Measurements from ENCODE around the gene CRYAB.
A peak's percentile ranks its signal among the peaks of the same experiment; 100 is the strongest.
"Not testable (repeated sequence)": the region's sequence is repeated elsewhere in the genome, so short reads cannot be mapped to it uniquely, and the experiment has no call there.

CRYAB gene

DNA sequence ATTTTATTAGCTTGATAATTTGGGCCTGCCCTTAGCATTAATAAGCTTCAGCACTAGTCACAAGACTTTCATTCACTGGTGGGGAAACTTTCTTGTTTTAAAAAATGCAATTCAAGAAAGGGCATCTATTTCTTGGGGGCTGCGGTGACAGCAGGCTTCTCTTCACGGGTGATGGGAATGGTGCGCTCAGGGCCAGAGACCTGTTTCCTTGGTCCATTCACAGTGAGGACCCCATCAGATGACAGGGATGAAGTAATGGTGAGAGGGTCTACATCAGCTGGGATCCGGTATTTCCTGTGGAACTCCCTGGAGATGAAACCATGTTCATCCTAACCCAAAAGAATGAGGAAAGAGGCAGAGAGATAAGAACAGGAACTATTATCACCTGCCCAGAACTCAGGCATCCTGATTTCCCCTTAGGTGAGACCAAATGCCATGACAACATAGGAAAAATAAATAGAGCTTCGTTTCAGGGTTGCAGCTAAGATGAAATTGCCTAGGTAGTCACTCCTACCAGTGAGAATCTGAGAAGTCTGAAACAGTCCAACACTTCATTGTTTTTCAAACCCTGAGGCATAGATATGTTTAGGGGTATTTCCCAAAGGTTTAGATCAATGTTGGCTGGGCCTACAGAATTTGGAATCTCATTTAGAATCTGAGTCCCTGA is 2.8 kb downstream of the CRYAB start:
- DNase-seq (ENCODE audit: low read depth in 2 of 2), result no peak

GRCh38 chr11:111906680-111907079 is 4.9 kb downstream of the CRYAB start:
- no peak for DNase-seq (ENCODE audit: low read depth in 2 of 2)

DNA sequence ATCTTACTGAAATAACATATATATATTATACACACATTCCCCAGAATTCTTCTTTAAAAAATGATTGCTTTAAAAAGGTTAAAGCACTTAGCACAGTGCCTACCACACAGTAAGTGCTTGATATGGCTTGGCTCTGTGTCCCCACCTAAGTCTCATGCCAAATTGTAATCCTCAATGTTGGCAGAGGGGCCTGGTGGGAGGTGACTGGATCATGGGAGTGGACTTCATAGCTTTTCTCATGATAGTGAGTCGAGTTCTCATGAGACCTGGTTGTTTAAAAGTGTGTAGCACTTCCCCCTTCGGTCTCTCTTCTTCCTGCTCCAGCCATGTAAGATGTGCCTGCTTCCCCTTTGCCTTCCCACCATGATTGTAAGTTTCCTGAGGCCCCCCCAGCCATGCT is 6.2 kb downstream of the CRYAB start:
- DNase-seq (ENCODE audit: low read depth in 2 of 2), result peak in 1 of 2 experiments; percentile 18

GRCh38 chr11:111886844-111887243 is 24.7 kb downstream of the CRYAB start:
- DNase-seq (ENCODE audit: low read depth in 2 of 2), result no peak

- DNase-seq (ENCODE audit: low read depth in 2 of 2), result no peak
Observed at GRCh38 chr11:111886032-111886431, 25.5 kb downstream of the CRYAB start.

GRCh38 chr11:111885053-111885452 is 26.5 kb downstream of the CRYAB start:
- DNase-seq (ENCODE audit: low read depth in 2 of 2), result not testable (repeated sequence)

DNA sequence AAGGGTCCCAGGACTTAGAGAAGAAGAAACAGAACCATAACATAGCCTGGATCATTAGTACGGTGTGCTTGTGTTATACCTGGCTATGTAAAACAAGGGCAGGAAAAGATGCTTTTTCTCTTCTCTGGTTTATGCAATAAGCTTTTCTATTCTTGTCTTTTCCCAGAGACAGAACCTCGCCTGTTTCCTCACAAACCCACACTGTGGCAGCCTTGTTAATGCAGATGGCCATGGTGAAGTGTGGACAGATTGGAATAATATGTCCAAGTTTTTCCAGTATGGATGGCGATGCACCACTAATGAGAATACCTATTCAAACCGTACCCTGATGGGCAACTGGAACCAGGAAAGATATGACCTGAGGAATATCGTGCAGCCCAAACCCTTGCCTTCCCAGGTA is 29.4 kb downstream of the CRYAB start:
- DNase-seq (ENCODE audit: low read depth in 2 of 2), result no peak

DNA sequence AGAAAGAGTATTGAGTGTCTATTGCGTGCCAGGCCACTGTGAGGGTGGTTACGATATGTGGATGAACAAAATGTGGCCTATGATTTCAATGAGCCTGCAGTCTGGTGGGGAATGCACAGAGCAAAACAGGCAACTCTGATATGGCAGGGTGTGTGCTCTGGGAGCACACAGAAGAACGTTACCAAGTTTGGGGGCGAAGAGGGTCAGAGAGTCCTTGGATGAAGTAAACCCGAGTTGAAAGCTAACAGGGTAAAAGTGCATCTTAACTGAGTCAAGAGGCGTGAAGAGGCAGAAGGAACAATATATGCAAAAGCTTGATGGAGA is 32.0 kb downstream of the CRYAB start:
- no peak for DNase-seq (ENCODE audit: low read depth in 2 of 2)

DNA sequence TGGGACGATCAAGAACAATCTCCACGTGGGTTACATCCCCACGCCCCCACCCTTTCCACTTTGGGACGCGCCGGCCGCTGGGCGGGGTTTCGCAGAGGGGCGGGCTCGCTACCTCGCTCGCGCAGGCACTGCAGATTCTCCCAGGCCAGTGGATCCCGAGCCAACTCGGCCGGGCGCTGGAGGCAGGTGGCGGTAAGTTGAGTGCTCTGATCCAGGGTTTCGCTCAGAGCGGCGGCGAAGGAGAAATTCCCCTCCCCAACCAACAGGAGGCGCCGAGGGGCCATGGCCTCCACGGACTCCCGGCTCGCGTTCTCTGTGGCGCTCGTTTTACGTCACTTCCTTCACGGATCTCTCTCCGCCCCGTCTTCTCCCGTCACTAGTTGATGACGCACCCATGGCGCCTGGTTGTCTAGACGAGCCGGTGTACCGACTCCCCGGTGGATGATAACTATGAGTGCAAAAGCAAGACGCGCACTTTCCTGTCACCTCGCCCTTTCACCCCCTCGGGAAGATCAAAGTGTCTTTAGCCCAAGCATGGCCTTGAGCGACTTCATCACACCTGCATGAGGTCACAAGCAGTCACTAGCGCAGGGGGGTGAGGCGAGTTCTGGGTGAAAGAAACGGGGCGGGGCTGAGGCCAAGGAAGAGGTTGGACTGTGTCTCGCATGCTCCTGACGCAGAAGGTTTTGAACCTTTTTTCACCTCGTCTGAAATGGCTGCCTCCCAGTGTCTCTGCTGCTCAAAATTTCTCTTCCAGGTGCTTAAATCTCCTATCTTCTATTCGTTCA is 32.5 kb downstream of the CRYAB start, which contains the start of the genes CFAP68 and FDXACB1:
CFAP68 (plus strand) TSS at position 693 of the 788 bp plus-strand sequence; CDS start at position 713, 20 bp downstream.
FDXACB1 (minus strand) TSS at position 317 of the 788 bp plus-strand sequence; CDS start at position 284, 33 bp downstream.
- peak; percentile 90 to 93 for DNase-seq (ENCODE audit: low read depth in 2 of 2)

DNA sequence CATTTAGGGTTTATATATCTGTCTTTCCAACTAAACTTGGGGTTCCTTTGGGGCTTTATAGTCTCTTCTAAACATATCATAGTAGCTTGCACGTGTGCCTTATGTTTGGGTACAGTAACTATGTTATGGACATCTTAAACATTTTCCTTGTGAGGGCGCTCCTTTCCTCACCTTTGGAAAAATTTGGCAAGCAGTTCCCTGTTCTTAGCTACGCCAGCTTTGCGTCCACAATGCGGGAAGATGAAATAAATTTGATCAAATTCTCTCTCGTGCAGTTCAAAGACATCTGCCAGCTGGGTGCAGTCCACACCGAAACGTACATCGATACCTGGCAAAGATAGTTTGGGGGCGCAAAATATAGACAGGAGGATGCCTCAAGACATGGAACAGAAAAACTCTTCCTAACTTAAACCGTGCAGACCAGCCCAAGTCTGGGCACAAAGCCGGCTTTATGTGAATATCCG is 33.2 kb downstream of the CRYAB start:
- DNase-seq (ENCODE audit: low read depth in 2 of 2), result no peak

DNA sequence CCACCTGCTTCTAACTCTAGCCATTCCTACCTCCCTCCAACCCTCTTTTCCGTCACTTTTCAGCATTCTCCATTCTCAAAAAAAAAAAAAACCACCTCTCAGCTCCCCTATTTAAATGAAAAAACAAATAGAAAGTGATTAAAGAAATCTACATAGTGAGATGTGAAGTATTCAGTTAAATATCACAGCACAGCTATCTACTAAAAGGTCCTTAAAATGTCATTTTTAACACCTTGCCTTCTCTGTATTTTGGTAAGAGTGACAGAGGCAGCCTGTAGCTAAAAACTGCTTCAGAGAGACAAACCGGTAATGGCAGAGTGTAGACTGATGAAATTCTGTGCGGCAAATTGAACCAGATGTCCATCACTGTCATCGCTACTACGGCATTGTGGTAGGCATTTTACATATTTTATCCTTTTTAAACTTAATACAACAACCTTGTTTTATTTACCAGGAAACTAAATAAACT is 39.8 kb downstream of the CRYAB start:
- no peak for DNase-seq (ENCODE audit: low read depth in 2 of 2)

- peak; percentile 65 to 71 for DNase-seq (ENCODE audit: low read depth in 2 of 2)
Observed at GRCh38 chr11:111870886-111871692, 40.5 kb downstream of the CRYAB start, which contains the start of gene ALG9. Gene ALG9, minus strand, starts transcription at chr11:111871581. Its CDS starts 99 bp downstream, at chr11:111871482.

- no peak for DNase-seq (ENCODE audit: low read depth in 2 of 2)
Observed at GRCh38 chr11:111870522-111870885, 41.1 kb downstream of the CRYAB start.

DNA sequence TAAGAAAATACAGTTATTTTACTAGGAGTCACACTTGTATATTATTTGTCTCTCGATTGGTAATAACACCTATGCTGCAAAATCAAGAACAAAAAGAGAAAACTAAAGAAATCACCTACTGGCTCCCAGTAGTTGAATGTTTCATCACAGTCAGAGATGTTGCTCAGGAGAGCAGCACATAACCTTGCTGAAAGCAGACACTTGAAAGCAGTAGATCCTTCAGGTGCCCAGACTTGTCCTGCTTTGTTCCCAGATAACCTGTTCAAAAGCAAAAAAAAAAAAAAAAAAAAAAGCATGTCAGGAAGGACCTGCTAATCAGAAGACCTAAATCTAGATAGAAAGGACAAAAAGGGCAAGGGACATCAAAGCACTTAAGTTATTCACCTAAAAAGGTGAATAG is 41.5 kb downstream of the CRYAB start:
- no peak for DNase-seq (ENCODE audit: low read depth in 2 of 2)

DNA sequence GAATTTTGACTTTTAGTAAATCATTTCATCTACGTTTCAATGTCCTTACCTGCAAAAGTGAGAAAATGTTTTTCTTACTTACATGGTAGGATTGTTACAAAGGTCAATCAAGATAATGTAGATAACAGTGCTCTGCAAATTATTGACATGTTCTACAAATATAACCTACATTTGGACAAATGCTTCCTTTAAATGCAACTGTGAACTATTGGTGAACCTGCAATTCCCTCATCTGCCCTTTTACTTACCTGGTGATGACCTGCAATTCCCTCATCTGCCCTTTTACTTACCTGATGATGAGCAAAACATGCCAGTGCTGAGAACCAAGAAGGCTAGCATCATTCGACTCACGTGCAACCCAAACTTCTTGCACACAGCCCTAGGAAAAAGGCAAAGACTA is 51.3 kb downstream of the CRYAB start:
- DNase-seq (ENCODE audit: low read depth in 2 of 2), result no peak

Data from fibroblast of skin of left biceps (primary cell).